ENCODE measurements around the gene SIAH1. TPM values are rescaled to one million over a fixed set of nuclear protein-coding genes. Genes with fewer than 3 reads are reported as not detected.

The SIAH1 gene
- total RNA-seq, 1 experiment from 2014 or later = 33.2 TPM

DNA sequence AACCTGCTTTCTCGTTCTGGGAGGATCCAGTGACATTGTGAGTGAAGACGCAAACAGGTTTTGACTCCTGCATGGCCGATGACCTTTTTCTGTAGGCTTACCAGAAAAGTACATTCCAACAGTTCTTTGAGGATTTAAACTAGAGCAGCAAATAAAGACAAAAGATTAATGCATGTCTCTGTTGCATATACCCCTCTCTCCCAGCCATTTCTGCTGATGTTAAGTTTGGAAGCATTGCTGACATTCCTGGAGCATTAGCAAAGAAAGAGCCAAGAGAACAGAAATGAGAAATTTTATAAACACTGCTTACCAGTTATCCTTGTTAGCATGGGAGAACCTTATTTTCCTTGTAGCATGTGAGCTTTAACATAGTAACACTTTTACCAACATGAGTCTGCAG, 49.3 kb downstream of the SIAH1 start:
- no CpG with 5 or more reads among the region's 3 CpGs for WGBS (ENCODE audit: extremely low coverage, insufficient read length, low lambda C conversion rate)
- no peaks in the 10 kb centered on the region for H3K9me3 ChIP-seq (ENCODE audit: control insufficient read depth, low read depth, low read length)
- H3K18ac ChIP-seq (ENCODE audit: insufficient read length, low read depth, low read length) = no peak overlapping the region
- Mint-ChIP-seq H3K27ac (peak overlapping the region in 2 of 3 experiments; percentile 72 to 90; a peak in 3 of 7 replicates), H3K4me1 (peaks cover 19 to 24% of the 10 kb centered on the region in 2 experiments), H3K9me3 (no peaks in the 10 kb centered on the region), H3K4me3 (no peak overlapping the region), H3K36me3 (ENCODE audit: insufficient read depth in 1 of 3, low read depth in 3 of 3) (peaks cover 6 to 29% (median 13%) of the 10 kb centered on the region in 3 experiments; a peak in 6 of 7 replicates), H3K27me3 (ENCODE audit: low read depth) (no peaks in the 10 kb centered on the region)
- H3K14ac ChIP-seq (ENCODE audit: insufficient read depth, low read length) = no peak overlapping the region
- H2BK5ac ChIP-seq (ENCODE audit: insufficient read length, low read length) = no peak overlapping the region
- H4K8ac ChIP-seq (replicated peaks; ENCODE audit: insufficient read length, low read depth, low read length) = no peak overlapping the region
- H3K4ac ChIP-seq (ENCODE audit: low read depth, low read length) = no peak overlapping the region
- no peak overlapping the region for H3K4me2 ChIP-seq (ENCODE audit: insufficient read depth, insufficient read length, low read length)
- H4K5ac ChIP-seq (ENCODE audit: insufficient read length, low read depth, low read length) = no peak overlapping the region
- H2BK120ac ChIP-seq (ENCODE audit: low read depth, low read length, poor library complexity, severe bottlenecking) = no peak overlapping the region
- no peak overlapping the region for H2BK20ac ChIP-seq (ENCODE audit: low read depth, low read length, poor library complexity, severe bottlenecking)
- no peaks in the 10 kb centered on the region for H3K27me3 ChIP-seq (ENCODE audit: insufficient read depth, low read length)
- H2AK5ac ChIP-seq (ENCODE audit: insufficient read length, low read length) = no peak overlapping the region
- H3K23ac ChIP-seq (ENCODE audit: insufficient read length, low read depth, low read length) = no peak overlapping the region
- H2BK15ac ChIP-seq (ENCODE audit: low read depth, low read length) = no peak overlapping the region
- H3K56ac ChIP-seq (ENCODE audit: insufficient read length, low read depth, low read length) = no peak overlapping the region
- H4K91ac ChIP-seq (ENCODE audit: insufficient read length, low read depth, low read length) = no peak overlapping the region
- no peaks in the 10 kb centered on the region for H3K79me2 ChIP-seq (ENCODE audit: insufficient read depth, low read length)
- no peak overlapping the region for H3K9ac ChIP-seq (ENCODE audit: extremely low read depth, insufficient read length, low read length)
- DNase-seq = no peak
- no peaks in the 10 kb centered on the region for H3K23me2 ChIP-seq (ENCODE audit: insufficient read length, low read depth, low read length, poor library complexity, severe bottlenecking)
- no peak overlapping the region for H3K27ac ChIP-seq (ENCODE audit: insufficient read length, low read depth, low read length)
- no peak overlapping the region for H3T11ph ChIP-seq (ENCODE audit: low read length)
- no peak overlapping the region for H2BK12ac ChIP-seq (ENCODE audit: insufficient read length, low read depth, low read length)
- H4K20me1 ChIP-seq (ENCODE audit: control insufficient read depth, insufficient read depth, insufficient read length) = no peaks in the 10 kb centered on the region
- TF ChIP-seq, protein P1, sequence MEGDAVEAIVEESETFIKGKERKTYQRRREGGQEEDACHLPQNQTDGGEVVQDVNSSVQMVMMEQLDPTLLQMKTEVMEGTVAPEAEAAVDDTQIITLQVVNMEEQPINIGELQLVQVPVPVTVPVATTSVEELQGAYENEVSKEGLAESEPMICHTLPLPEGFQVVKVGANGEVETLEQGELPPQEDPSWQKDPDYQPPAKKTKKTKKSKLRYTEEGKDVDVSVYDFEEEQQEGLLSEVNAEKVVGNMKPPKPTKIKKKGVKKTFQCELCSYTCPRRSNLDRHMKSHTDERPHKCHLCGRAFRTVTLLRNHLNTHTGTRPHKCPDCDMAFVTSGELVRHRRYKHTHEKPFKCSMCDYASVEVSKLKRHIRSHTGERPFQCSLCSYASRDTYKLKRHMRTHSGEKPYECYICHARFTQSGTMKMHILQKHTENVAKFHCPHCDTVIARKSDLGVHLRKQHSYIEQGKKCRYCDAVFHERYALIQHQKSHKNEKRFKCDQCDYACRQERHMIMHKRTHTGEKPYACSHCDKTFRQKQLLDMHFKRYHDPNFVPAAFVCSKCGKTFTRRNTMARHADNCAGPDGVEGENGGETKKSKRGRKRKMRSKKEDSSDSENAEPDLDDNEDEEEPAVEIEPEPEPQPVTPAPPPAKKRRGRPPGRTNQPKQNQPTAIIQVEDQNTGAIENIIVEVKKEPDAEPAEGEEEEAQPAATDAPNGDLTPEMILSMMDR (conservative IDR thresholded peaks at IDR 0.05) = no peak
- H2AFZ ChIP-seq (ENCODE audit: low read length) = no peak overlapping the region
- H3K4me1 ChIP-seq (ENCODE audit: insufficient read depth, low read length) = peaks cover 10% of the 10 kb centered on the region; the same call in 1 of the 2 replicates
- H3K79me1 ChIP-seq (ENCODE audit: insufficient read depth, low read depth, low read length, poor library complexity, severe bottlenecking) = no peaks in the 10 kb centered on the region
